Stimulated activated CD4-positive, alpha-beta T cell treated with anti-CD3 and anti-CD28 coated beads, Interleukin-1b, Interleukin-23, amount 100 ng/mL, for 1 hour (primary cell): Measurements from ENCODE around the gene KRT74.
"Not testable (repeated sequence)": the region's sequence is repeated elsewhere in the genome, so short reads cannot be mapped to it uniquely, and the experiment has no call there.

Source experiments
- DNase-seq, 2 donors: peaks; one replicate each; pipeline ENCODE4 v3.0.0-alpha.2; 2020; ENCODE audit warnings: low read depth in 2 of 2

KRT74 gene

DNA sequence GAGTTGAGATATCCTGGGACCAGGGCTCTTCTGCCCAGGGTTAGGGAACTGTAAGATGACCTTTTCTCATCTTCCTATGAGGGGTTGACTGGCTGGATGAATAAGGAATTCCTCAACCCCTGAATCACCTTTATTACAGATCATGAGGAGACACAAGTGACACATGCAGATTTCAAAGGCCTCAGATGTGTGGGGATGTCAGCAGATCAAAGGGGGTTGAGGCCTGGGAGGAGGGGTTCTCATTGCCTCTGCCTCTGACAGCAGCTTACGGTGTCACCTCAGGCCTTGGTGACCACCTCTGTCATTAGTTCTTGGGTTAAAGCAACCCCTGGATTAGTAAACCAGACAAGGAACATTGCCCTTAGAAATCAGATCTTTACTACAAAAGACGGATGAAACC lies 29.7 kb upstream of the KRT74 start:
- no peak for DNase-seq

DNA sequence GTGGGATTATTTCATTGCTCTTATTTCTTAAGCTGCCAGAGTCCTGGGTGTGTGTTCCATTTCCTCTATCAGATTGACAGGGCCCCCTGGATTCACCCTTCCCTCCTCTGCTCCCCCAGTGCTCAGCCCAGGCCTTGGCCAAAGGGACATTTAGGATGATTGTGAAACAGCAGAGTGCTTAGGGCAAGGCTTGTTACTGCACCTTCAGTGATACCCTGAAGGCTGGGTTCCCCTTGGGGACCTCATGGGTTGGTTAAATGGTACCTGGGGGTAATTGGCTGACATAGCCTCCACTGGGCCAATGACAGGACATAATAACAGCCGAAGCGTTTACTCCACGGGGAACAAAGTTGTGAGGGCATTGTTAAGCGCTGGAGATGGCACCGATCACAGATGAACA lies 28.9 kb upstream of the KRT74 start:
- DNase-seq = no peak

DNA sequence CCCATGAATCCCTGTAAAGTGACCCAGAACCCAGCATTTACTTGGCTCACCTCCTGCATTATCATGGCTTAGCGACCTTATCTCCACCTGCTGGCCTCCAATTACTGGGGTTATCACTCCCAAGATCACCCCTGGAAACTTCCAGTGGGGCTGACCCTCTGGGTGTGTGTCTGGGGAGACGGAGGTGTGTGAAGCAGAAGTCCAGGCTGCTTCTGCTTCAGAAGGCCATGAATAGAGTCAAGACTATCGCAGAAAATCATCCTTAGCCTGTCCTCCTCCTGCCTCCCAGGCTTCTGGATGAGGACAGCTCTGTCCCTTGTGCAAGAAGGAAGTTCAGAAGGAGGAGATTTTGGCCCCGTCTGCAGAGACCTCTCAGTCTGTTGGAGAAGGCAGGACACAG lies 28.0 kb upstream of the KRT74 start:
- no peak for DNase-seq

DNA sequence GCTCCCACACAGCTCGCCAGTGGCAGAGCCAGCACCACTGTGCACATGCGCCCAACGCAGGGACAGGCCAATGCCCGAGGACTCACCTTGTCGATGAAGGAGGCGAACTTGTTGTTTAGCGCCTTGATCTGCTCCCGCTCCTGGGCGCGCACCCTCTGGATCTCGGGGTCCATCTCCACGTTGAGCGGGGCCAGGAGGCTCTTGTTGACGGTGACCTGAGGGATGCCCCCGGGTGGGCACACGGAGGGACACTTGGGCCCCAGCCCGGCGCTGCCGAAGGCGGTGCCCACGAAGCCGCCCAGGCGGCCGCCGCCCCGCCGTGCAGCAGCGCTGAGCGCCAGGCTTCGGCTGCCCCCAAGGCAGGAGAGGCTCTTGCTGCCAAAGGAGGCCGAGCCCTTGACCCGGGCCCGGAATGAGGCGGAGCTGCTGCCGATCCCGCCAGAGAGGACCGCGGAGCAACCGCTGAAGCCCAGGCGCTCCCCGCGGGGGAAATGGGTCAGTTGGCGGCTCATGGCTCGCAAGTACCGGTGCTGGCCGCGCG lies 27.4 kb upstream of the KRT74 start, which contains the start of gene KRT72:
KRT72 (minus strand) TSS at position 523 of the 541 bp plus-strand sequence; CDS start at position 512, 11 bp downstream.
- no peak for DNase-seq

DNA sequence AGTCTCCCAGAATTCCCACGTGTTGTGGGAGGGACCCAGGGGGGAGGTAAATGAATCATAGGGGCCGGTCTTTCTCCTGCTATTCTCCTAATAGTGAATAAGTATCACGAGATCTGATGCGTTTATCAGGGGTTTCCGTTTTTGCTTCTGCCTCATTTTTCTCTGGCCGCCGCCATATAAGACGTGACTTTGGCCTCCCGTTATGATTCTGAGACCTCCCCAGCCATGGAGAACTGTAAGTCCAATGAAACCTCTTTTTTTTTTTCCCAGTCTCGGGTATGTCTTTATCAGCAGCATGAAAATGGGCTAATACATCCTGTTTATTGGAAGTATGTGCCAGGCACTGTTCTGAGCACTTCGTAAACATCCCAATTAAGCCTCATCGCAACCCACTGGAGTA lies 26.8 kb upstream of the KRT74 start:
- no peak for DNase-seq

DNA sequence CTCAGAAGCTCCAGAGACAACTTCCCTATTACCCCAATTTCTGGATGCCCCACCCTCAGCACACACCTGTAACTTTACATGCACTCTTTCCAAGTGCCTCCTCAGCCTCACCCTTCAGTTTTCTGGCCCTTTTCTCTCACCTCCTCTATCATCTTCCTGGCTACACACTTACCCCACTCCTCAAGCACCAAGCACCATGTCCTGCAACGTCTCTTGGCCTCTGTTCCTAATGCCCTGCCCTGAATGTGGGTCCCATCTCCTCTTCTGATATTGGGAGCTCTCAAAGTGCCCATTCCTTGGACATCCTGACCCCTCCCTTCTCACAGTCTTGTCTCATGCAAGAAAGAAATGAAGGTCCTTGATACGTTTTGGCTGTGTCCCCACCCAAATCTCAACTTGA lies 26.4 kb upstream of the KRT74 start:
- no peak for DNase-seq

DNA sequence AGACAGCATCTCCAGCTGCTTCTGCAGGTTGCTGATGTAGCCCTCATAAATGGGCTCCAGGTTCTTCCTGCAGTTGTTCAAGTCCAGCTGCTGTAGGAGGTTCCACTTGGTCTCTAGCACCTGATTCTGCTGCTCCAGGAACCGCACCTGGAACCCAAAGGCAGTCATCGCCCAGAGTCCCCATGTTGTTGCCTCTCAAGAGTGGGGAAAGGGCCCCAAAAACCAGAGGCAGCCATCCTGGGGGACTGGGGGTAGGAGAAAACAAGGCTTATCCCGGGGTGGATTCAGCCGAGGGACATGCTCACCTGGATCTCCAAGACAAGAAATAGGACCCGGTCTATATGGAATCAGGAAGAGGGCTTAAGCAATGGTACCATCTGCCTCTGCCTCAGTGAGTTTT lies 25.3 kb upstream of the KRT74 start:
- DNase-seq = no peak

DNA sequence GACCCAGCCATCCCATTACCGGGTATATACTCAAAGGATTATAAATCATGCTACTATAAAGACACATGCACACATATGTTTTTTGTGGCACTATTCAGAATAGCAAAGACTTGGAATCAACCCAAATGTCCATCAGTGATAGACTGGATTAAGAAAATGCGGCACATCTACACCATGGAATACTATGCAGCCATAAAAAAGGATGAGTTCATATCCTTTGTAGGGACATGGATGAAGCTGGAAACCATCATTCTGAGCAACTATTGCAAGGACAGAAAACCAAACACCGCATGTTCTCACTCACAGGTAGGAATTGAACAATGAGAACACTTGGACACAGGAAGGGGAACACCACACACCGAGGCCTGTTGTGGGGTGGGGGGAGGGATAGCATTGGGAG lies 20.6 kb upstream of the KRT74 start:
- DNase-seq = not testable (repeated sequence)

DNA sequence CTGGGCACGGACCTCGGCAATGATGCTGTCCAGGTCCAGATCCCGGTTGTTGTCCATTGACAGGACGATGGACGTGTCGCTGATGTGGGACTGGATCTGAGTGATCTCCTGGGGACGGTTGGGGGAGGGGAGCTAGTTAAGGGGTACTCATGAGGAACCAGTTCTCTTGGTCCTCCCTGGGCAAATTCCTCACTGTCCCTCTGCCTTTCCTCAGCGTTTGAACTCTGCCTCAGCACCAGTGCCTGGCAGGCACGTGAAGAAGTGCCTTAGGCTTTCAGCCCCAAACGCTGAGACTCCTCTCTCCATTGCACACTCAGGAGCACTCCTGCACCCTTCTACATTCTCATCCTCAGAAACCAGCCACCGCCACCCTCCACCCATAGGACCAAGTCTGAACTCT lies 17.9 kb upstream of the KRT74 start:
- no peak for DNase-seq

DNA sequence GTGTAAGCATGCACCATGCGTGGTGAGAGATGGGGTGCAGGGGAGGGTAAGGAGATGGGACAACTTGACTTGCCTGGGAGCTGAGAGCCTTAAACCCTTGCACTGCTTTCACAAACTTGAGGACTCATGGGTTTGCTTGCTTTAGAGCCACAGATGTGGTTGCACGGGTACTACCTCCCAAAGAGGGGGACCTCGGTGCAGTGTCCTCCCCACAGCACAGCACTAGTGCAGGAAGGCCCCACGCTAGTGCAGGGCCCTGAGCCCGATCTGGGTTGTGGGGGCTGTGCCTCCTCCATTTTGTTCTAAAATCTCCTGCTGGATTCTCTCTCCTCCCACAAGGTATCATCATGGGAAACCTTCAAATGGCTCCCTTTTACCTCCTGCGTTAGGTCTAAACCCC lies 16.4 kb upstream of the KRT74 start:
- DNase-seq = no peak

DNA sequence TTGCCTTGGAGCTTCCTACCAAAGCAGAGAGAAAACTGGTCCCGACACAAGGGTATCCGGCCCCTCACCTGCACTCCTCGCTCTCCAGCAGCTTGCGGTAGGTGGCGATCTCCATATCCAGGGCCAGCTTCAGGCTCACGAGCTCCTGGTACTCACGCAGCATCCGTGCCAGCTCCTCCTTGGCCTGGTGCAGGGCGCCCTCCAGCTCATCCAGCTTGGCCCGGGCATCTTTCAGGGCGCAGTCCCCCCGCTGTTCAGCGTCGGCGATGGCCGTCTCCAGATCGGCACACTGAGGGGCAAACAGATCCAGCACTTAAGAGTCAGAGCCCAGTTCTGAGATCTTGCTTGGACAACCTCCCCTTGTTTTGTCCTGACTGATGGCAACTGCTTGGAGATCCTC lies 13.9 kb upstream of the KRT74 start:
- DNase-seq = no peak

DNA sequence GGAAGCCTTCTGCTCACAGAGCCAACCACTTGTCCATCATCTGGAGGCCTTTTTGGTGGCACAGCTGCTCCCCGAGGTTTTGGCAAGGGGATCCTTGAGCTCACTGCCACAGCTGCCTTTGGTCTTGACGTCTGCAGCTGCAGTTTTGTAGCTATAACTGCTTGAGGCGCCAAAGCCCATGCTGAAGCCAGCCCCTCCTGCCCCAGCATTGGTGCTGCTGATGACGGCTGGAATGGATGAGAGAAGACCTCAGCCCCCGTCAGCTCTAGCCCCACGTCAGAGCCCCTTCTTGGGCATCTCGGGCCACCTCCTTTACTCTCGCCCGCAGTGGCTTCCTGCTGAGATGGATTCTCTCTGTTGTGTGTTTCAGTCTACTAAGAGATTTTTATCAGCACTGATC lies 12.3 kb upstream of the KRT74 start:
- DNase-seq = peak in 1 of 2 donors; percentile 35

DNA sequence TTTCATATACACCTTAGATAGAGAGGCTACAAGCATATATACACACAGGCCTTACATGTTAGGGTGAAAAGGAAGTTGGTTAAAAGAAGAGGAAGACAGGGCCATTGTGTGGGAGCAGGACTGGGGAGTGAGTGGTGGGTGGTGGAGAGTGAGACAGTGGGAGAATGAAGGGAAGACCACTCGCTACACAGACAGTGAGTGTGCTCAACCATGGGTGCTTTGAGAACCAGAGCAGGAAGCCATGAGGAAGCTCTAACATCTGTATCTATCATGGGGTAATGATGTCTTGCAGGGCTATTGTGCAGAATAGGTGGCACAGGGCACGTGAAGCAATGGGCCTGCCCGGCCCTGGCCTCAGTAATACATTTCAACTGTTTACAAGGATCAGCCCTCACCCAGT lies 11.4 kb upstream of the KRT74 start:
- DNase-seq = no peak

DNA sequence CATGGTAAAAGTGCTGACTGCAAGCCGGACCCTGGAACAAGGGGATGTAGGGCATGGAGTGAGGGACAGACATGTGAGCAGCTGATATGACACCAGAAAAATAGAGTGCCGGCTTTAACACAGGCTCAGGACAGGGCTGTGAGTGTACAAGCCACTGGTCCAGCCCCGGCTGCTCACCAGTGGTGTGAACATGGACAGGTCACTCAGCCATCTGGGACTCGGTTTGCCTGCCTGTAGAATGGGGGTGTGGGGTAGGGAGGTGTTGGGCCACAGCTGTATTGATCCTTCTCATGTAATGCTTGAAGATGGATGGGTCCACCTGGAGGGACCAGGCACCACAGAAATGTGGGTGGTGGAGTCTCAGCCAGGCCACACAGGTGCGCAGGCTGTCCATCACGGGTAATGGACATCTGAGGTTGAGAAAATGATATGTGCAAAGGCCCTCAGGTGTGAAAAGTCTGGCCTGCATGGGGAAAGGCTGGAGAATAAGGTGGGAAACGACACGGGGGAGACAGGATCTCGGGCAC lies 10.6 kb upstream of the KRT74 start:
- no peak for DNase-seq

DNA sequence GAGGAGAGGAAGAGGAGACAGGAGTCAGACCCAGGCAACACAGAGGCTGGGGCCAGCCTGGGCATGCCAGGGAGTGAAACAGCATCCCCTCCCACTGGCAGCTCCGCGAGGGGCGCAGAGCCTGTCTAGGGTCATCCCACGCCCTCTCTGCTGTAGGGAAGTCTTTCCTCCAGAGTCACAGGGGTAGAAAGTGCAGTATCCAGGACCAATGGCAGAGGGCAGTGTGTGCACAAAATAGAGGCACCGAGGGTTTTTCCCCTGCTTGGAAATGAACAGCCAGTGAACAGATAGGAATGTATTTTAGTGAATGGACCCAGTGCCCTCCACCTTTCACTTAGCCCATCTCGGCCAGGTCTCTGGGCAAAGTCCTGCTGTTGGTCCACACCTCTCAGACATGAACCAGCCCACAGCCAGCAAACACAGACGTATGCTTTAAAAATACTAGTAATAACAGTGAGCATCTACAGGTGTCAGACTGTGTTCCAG lies 9.4 kb upstream of the KRT74 start:
- DNase-seq = peak; percentile 31 to 39

DNA sequence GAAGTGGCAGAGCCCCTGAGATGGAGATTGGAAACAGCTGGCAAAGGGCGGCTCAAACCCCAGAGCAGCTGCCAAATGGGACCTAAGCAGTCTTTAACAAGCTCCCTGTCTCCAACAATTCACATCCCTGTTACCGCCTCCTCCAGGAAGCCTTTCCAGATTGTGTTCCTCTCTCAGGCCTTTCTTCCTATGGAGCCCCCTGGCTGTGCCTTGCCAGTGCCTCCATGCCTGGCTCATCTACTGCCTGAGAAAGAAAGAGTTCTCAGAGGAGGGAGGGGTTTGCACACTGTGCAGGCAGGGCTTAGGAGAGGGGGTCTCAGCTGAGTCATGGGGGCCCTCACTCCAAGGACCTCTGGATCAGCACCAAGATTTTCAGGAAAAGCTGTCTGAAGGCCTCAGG lies 8.8 kb upstream of the KRT74 start:
- DNase-seq = no peak

DNA sequence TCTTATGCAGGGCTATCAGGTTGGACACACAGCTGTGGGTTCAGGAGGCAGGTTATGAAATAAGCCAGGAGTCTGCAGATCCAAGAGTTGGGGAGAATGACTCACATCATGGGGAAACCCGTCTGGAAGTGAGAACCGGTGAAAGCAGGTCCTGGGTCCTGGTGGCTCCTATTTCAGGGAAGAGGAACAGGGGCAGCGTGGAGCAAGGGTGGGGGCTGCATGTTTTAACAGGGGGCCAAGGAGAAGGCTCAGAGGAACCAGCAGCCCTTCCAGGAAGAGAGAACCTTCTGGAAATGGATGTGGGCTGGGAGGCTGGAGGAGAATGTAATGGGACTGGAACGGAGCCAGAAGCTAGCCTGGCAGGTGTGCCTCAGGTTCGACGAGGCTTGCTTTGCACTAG lies 7.8 kb upstream of the KRT74 start:
- no peak for DNase-seq

DNA sequence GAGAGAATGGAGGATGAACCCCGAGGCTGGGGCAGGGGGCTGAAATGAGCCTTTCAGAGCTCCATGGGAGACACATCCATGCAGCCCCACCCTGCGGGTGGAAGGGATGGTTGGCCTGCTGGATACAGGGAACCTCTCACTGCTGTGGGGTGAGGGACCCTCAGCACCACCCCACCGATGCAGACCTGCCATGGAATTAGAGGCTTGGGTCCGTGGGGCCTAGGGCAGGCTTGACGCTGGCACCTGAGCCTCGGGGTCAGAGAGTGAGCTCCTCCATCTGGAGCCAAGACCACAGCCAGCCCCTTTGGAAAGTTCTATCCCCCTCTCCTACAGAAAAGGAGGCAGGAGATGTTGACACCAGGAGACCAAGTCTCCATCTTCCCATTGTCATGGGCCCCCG lies 7.4 kb upstream of the KRT74 start:
- DNase-seq = no peak

DNA sequence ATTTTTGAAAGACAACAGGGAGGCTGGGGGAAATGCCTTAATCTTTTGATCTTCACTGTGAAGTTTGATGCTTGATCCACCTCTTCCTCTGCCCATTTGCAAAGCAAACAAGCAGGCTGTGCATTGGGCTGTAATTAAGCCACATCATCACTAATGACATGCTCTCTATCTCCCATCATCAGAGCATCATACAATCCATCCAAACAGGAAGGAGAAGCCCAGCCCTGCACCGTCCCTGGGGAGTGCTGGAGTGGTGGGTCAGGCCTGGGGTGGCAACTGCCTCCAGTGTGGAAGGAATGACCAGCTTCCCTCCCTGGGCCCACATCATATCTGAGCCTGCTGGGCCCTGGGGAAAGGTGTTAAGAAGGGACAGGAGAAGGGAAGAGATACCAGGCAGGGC lies 6.9 kb upstream of the KRT74 start:
- no peak for DNase-seq

DNA sequence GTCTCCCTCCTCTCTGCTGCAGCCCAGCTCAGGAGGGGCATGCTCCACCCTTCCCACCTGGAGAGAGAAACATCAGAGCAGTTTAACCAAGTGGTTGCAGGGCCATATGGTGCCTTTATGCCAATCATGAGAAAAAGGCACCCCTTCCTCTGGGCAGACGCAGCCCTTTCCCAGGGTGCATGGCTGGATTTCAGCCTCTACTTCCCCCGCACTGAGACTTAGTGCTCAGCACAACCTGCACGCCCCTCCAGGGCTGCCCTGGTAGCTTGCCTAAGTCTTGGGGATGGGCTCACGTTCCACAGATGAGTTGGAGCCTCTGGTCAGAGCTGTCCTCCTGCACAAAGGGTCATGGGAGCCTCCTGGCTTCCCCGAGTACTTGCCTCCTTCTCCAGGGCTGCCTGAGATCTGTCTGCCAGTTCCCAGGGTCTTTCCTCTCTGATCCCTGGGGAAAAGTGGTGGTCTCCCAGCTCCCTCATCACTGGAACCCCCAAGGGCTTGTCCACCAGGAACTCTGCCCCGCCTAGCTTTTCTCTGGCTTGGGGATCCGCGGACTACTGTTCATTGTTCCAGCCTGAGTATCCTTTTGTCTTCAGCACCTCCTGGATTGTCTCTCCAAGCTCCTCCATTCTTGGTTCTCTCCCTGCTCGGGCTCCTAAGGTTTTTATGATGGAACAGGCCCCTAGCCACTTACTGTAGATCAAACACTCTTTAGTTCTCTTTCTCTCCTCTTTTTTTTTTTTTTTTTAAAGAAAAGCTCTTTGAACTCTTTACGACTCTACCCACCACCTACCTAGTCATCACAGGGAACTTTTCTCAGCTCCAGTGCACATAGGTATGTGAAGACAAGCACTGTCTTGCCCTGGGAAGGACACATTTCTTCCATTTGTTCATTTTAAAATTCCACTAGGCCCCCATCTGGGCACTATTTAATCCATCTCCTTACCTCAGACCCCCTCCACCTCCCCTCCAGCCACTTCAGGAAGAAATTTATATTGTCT lies 6.1 kb upstream of the KRT74 start:
- DNase-seq = no peak

DNA sequence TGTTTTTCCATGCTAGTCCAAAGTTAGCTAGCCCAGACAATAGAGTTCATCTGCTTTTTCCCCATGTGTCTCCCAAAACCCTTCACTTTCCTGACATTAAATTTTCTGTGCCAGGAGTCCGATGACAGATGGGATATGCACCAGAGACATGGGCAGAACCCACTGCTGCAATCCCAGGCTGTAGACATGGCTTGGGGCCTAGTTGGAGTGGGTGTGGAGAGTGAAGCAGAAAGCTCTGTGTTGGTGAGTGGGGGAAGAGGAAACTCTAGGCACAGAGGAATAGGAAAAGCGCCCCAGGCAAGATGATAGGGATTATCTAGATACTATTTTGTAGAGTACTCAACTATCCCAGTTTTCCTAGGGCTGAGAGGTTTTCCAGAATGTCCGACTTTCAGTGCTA lies 4.8 kb upstream of the KRT74 start:
- no peak for DNase-seq

DNA sequence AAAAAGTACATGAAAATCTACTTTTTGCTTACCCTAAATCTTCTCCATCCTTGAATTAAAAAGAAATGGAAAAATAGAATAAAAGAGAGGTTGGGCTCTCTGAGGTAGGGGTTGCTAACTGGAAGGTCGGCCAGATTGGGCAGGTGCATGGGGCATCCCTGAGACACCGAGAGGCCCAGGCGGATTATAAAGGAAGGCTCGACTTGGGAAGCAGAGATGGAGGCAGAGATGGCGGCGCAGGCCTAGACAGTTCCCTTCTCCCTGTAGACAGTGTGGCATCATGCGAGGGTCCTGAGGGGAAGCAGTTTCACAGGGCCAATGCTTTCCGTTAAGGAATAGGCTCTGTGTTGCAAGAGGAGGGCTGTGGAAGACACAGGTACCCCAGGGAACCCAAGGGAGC lies 3.7 kb upstream of the KRT74 start:
- DNase-seq = no peak

DNA sequence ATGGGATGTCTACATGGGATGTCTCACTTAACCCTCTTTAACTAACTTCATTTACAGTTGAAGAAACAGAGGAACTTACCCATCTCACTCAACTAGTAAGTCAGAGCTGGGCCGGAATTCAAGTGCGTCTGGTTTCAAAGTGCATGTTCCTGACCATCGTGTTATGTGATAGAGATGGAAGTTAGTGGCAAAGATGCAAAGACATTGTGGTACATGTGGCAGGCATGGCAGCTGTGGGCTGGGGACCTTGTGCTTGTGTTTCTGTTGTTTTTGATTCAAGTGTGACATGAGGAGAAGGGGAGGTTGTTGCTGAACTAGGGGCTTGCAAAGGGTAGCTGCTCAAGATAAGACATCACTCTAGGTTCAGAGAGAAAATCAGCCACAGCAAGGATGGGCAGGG lies 2.3 kb upstream of the KRT74 start:
- DNase-seq = no peak
